Measurements from ENCODE around the gene KCNIP2. TPM values are rescaled to one million over a fixed set of nuclear protein-coding genes. Genes with fewer than 3 reads are reported as not detected.

Gene KCNIP2
- total RNA-seq, 1 experiment from 2014 or later, result not detected

Other genes with a start within 250 kb of the KCNIP2 start
- 32.1 and 48.9 TPM in 2 replicates for gene FBXW4, start 148.6 kb downstream of the KCNIP2 start, total RNA-seq (2014; rRNA removed; shearing (Covaris generic))
- 7.4 and 14.8 TPM in 2 replicates for gene FGF8, start 67.7 kb downstream of the KCNIP2 start, total RNA-seq (2014; rRNA removed; shearing (Covaris generic))
- 235 and 256 TPM in 2 replicates for gene NPM3, start 60.4 kb downstream of the KCNIP2 start, total RNA-seq (2014; rRNA removed; shearing (Covaris generic))
- gene OGA, start 25.4 kb downstream of the KCNIP2 start, total RNA-seq (2014; rRNA removed; shearing (Covaris generic)), result 56.1 and 67.4 TPM in 2 replicates
- gene ARMH3, start 212.4 kb upstream of the KCNIP2 start, total RNA-seq (2014; rRNA removed; shearing (Covaris generic)), result 9.3 and 15.3 TPM in 2 replicates
- 55.3 and 71.9 TPM in 2 replicates for gene HPS6, start 221.5 kb upstream of the KCNIP2 start, total RNA-seq (2014; rRNA removed; shearing (Covaris generic))